Upper lobe of left lung (tissue), 6 donors: ENCODE data around the gene NLRP6. TPM values are rescaled to one million over a fixed set of nuclear protein-coding genes. Genes with fewer than 3 reads are reported as not detected.

Experiments used
- ATAC-seq, 2 donors: fragments of 200-7000 bp; cut with Tn5 transposase; one replicate each; pipeline ENCODE4 v1.9.1; 2022; ENCODE audit warnings: mild to moderate bottlenecking in 2 of 2, moderate library complexity in 2 of 2; ENCODE audit not compliant: low FRiP score in 2 of 2
- DNase-seq, 2 donors: peaks; one replicate each; pipeline ENCODE4 v3.0.0-alpha.2; 2019 to 2020
- H3K27ac ChIP-seq, 4 donors: fragments of 200-600 bp; sonication (generic); one replicate each; pipeline ENCODE4 v1.5.1; 2016 to 2019
- H3K27me3 ChIP-seq, 4 donors: fragments of 200-600 bp; sonication (generic); one replicate each; pipeline ENCODE4 v1.5.1; 2017 to 2019
- H3K36me3 ChIP-seq, 4 donors: fragments of 200-600 bp; sonication (generic); one replicate each; pipeline ENCODE4 v1.5.1; 2016 to 2019
- H3K4me1 ChIP-seq, 4 donors: fragments of 200-600 bp; sonication (generic); one replicate each; pipeline ENCODE4 v1.5.1; 2018 to 2019
- H3K4me3 ChIP-seq, 4 donors: fragments of 200-600 bp; sonication (generic); one replicate each; pipeline ENCODE4 v1.5.1; 2017 to 2019; ENCODE audit warnings: mild to moderate bottlenecking in 2 of 4, moderate library complexity in 1 of 4
- H3K9me3 ChIP-seq, 4 donors: fragments of 200-600 bp; sonication (generic); one replicate each; pipeline ENCODE4 v1.5.1; 2018 to 2019
- CTCF ChIP-seq, 6 experiments: fragments of 450-650 bp in 4 of 6; fragments of 200-600 bp in 2 of 6; sonication (generic) in 2 of 6; IDR thresholded peaks; one replicate each; pipeline ENCODE4 v1.5.1; 2016 to 2019; ENCODE audit warnings: antibody characterized with exemption in 6 of 6
- EP300 ChIP-seq, 4 donors: sonication (generic); formaldehyde crosslinking; IDR thresholded peaks; one replicate each; pipeline ENCODE4 v1.5.1; 2017; ENCODE audit warnings: antibody characterized with exemption in 4 of 4, control low read depth in 2 of 4
- POLR2A ChIP-seq, 4 donors: fragments of 450-650 bp; IDR thresholded peaks; one replicate each; pipeline ENCODE4 v1.5.1; 2016 to 2017; ENCODE audit warnings: antibody characterized with exemption in 4 of 4, mild to moderate bottlenecking in 2 of 4
- POLR2AphosphoS5 ChIP-seq, 2 donors: sonication (generic); formaldehyde crosslinking; IDR thresholded peaks; one replicate each; pipeline ENCODE4 v1.5.1; 2017; ENCODE audit warnings: antibody characterized with exemption in 2 of 2
- WGBS, 2 donors: methylation state at CpG; one replicate each; pipeline ENCODE4 v1.1.5; 2017 to 2018; 5-methylcytosine and 5-hydroxymethylcytosine counted together
- total RNA-seq, 6 donors: library from RNA; depleted of rRNA in 4 of 6; stranded (reverse); fragments of >200 nt in 4 of 6; gene quantifications; one replicate each; pipeline versions ENCODE4 v1.1.0 to v1.2.1, GENCODE V29; 2016 to 2021
- donor health status: DM: no; HTN: no; CAD: no; lungs with moderate emphysema.
- donor health status: DM: no; HTN: yes; CAD: no; lungs with severe emphysema.

NLRP6 gene
- total RNA-seq, 6 donors from 2014 or later, result 1.3 to 7.3 (median 3.1) TPM

GRCh38 chr11:292211-293121 lies 14.3 kb downstream of the NLRP6 start:
- WGBS, 2 donors, result 92 to 94% methylated on average over 4 to 22 of the region's 29 CpGs
- no peaks in the 10 kb centered on the region for H3K9me3 ChIP-seq

GRCh38 chr11:293271-293851 lies 15.2 kb downstream of the NLRP6 start:
- H3K4me3 ChIP-seq, result no peak overlapping the region
- DNase-seq, result peak in 1 of 2 donors; percentile 47
- ATAC-seq, result no peak
- 92 to 93% methylated on average over 8 to 16 of the region's 18 CpGs for WGBS, 2 donors
- peaks cover 11 to 30% (median 14%) of the 10 kb centered on the region in 4 donors for H3K4me1 ChIP-seq
- H3K36me3 ChIP-seq, result peaks cover 0 to 33% (median 17%) of the 10 kb centered on the region in 4 donors
- no peaks in the 10 kb centered on the region for H3K9me3 ChIP-seq
- H3K27me3 ChIP-seq, result no peaks in the 10 kb centered on the region
- no peak overlapping the region for H3K27ac ChIP-seq
- TF ChIP-seq POLR2A (IDR thresholded peaks at IDR 0.05), result no peak
- TF ChIP-seq EP300 (IDR thresholded peaks at IDR 0.05), result no peak
- TF ChIP-seq CTCF (IDR thresholded peaks at IDR 0.05), result no peak
- no peak for TF ChIP-seq POLR2AphosphoS5 (IDR thresholded peaks at IDR 0.05)

More at GRCh38 chr11:292211-293121, 14.3 kb downstream of the NLRP6 start:
- TF ChIP-seq POLR2AphosphoS5 (IDR thresholded peaks at IDR 0.05) (no peak), EP300 (IDR thresholded peaks at IDR 0.05) (no peak), CTCF (IDR thresholded peaks at IDR 0.05) (no peak), POLR2A (IDR thresholded peaks at IDR 0.05) (no peak)
- Histone ChIP-seq H3K27me3 (no peaks in the 10 kb centered on the region), H3K36me3 (peaks cover 0 to 33% (median 17%) of the 10 kb centered on the region in 4 donors), H3K4me3 (no peak overlapping the region), H3K27ac (no peak overlapping the region), H3K4me1 (peaks cover 14 to 29% (median 19%) of the 10 kb centered on the region in 4 donors)
- ATAC-seq, result no peak
- DNase-seq, result peak in 1 of 2 donors; percentile 74

DNA sequence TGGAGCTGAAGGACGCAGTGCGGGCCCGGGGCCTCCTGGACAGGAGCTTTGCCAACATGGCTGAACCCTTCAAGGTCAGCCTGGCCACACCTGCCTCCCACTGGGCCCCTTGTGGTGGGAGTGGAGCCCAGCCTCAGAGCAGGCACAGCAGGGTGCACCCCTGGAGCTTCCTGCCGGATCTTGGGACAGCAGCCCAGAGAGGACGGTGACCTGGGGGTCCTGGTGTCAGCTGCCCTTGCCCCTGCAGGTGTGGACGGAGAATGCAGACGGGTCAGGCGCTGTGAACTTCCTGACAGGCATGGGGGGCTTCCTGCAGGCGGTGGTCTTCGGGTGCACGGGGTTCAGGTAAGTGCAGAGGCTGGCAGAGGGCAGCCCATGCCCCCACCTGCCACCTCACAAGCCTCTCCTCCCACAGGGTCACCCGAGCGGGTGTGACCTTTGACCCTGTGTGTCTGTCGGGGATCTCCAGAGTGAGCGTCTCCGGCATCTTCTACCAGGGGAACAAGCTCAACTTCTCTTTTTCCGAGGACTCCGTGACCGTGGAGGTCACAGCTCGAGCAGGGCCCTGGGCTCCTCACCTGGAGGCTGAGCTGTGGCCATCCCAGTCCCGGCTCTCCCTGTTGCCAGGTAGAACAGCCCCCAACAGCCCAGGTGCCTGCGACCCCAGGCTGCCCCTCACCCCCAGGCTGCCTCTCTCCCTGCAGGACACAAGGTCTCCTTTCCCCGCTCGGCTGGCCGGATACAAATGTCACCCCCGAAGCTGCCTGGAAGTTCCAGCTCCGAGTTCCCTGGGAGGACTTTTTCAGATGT lies 15.8 kb downstream of the NLRP6 start:
- ATAC-seq (no peak), DNase-seq (peak in 1 of 2 donors; percentile 76)
- H3K9me3 ChIP-seq, result no peaks in the 10 kb centered on the region
- TF ChIP-seq CTCF (IDR thresholded peaks at IDR 0.05) (no peak), POLR2AphosphoS5 (IDR thresholded peaks at IDR 0.05) (no peak), EP300 (IDR thresholded peaks at IDR 0.05) (no peak), POLR2A (IDR thresholded peaks at IDR 0.05) (no peak)
- peaks cover 0 to 33% (median 17%) of the 10 kb centered on the region in 4 donors for H3K36me3 ChIP-seq
- 89 to 96% methylated on average over 13 to 27 of the region's 27 CpGs for WGBS, 2 donors
- H3K27me3 ChIP-seq, result peaks cover 0 to 5% (median under 1%) of the 10 kb centered on the region in 4 donors
- no peak overlapping the region for H3K27ac ChIP-seq
- no peak overlapping the region for H3K4me3 ChIP-seq
- H3K4me1 ChIP-seq, result peaks cover 10 to 26% (median 14%) of the 10 kb centered on the region in 4 donors

DNA sequence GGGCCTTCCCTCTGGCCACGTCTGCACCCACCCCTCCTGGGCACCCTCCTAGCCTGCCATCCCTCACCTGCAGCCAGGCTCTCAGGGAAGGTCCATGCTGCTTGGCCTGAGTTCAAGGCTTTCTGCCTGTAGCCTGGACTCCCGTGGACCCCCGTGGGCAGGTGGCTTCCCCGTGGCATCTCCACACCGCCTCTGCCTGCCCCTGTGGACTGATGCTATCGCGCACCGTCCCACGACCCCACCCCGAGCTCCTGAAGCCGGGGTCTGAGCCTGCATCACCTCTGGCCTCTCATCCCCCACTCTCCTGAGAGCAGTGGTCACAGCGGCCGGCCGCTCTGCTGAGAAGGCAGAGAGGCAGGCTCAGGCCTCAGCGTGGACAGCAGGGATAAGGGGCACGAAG lies 16.6 kb downstream of the NLRP6 start:
- ATAC-seq (no peak), DNase-seq (peak in 1 of 2 donors; percentile 68)
- peaks cover 4 to 23% (median 9%) of the 10 kb centered on the region in 4 donors for H3K4me1 ChIP-seq
- peaks cover 0 to 11% (median 4%) of the 10 kb centered on the region in 4 donors for H3K27me3 ChIP-seq
- peaks cover 0 to 33% (median 17%) of the 10 kb centered on the region in 4 donors for H3K36me3 ChIP-seq
- no peaks in the 10 kb centered on the region for H3K9me3 ChIP-seq
- no peak overlapping the region for H3K4me3 ChIP-seq
- WGBS, 2 donors, result 90 to 93% methylated on average over 15 to 16 of the region's 16 CpGs
- H3K27ac ChIP-seq, result no peak overlapping the region
- TF ChIP-seq CTCF (IDR thresholded peaks at IDR 0.05) (no peak), POLR2AphosphoS5 (IDR thresholded peaks at IDR 0.05) (no peak), POLR2A (IDR thresholded peaks at IDR 0.05) (no peak)
